CD4-positive, alpha-beta T cell (primary cell): Measurements from ENCODE around the gene C11orf91. TPM values are rescaled to one million over a fixed set of nuclear protein-coding genes. Genes with fewer than 3 reads are reported as not detected.

Source experiments
- ATAC-seq: fragments of 200-7000 bp; cut with Tn5 transposase; one replicate; pipeline ENCODE4 v1.10.0; 2022; ENCODE audit warnings: mild to moderate bottlenecking; ENCODE audit not compliant: poor library complexity
- CTCF ChIA-PET: fragments of 350-600 bp; sonication (Branson Sonifier 250); formaldehyde crosslinking; loops from one replicate; lab custom pipeline; 2021; ENCODE audit warnings: antibody characterized with exemption, inconsistent platforms; lab: Charles Lee
- POLR2A ChIA-PET: fragments of 350-600 bp; sonication (Branson Sonifier 250); formaldehyde crosslinking; loops from one replicate; lab custom pipeline; 2021; ENCODE audit warnings: antibody characterized with exemption, inconsistent platforms; lab: Charles Lee
- DNase-seq, 14 experiments: peaks; one replicate each; pipeline ENCODE4 v3.0.0-alpha.2; 2013 to 2020; ENCODE audit warnings: mixed read lengths in 2 of 14
- H3K27ac ChIP-seq, 2 donors: one replicate each; pipeline versions ENCODE4 v1.5.1 to v1.7.0; 2013; ENCODE audit warnings: low read length in 2 of 2, low read depth in 1 of 2, mild to moderate bottlenecking in 1 of 2
- H3K27me3 ChIP-seq, 2 experiments: 1 replicate in 1 of 2; 2 replicates in 1 of 2; pipeline versions ENCODE4 v1.6.1 to v1.7.0; 2013; ENCODE audit warnings: low read length in 2 of 2, control low read depth in 1 of 2, mild to moderate bottlenecking in 1 of 2, moderate library complexity in 1 of 2; ENCODE audit not compliant: insufficient read depth in 2 of 2, control insufficient read depth in 1 of 2
- H3K36me3 ChIP-seq: one replicate; pipeline ENCODE4 v1.6.1; 2013; ENCODE audit warnings: low read length, control low read depth; ENCODE audit not compliant: insufficient read depth
- H3K4me1 ChIP-seq: one replicate; pipeline ENCODE4 v1.6.1; 2013; ENCODE audit warnings: low read length, control low read depth; ENCODE audit not compliant: insufficient read depth
- H3K4me3 ChIP-seq: one replicate; pipeline ENCODE4 v1.5.1; 2013; ENCODE audit warnings: mild to moderate bottlenecking, low read length, moderate library complexity
- H3K9me3 ChIP-seq, 2 experiments: 1 replicate in 1 of 2; 2 replicates in 1 of 2; pipeline versions ENCODE4 v1.6.1 to v1.7.0; 2013; ENCODE audit warnings: low read length in 2 of 2, mild to moderate bottlenecking in 2 of 2, control low read depth in 1 of 2, moderate library complexity in 1 of 2; ENCODE audit not compliant: control insufficient read depth in 1 of 2, insufficient read depth in 1 of 2
- H3K27ac Mint-ChIP-seq: one replicate; pipeline ENCODE4 v1.8.0; 2020; ENCODE audit warnings: mixed read lengths
- H3K27me3 Mint-ChIP-seq: one replicate; pipeline ENCODE4 v1.8.0; 2021; ENCODE audit warnings: mixed read lengths
- H3K36me3 Mint-ChIP-seq: one replicate; pipeline ENCODE4 v1.8.0; 2021; ENCODE audit warnings: low read depth, mixed read lengths
- H3K4me1 Mint-ChIP-seq: one replicate; pipeline ENCODE4 v1.8.0; 2021; ENCODE audit warnings: low read depth, mixed read lengths
- H3K4me3 Mint-ChIP-seq: one replicate; pipeline ENCODE4 v1.8.0; 2020; ENCODE audit warnings: mild to moderate bottlenecking, mixed read lengths
- H3K9me3 Mint-ChIP-seq: one replicate; pipeline ENCODE4 v1.8.0; 2020; ENCODE audit warnings: mixed read lengths
- intact Hi-C, 2 experiments: fragments of 100-400 bp; cut with DNase I in 1 of 2; cut with micrococcal nuclease in 1 of 2; formaldehyde crosslinking; loops; one replicate each; pipeline versions ENCODE4 v1.15.1 to v1.9.0; 2023 to 2025; cut with DNase I, micrococcal nuclease
- total RNA-seq, 174 experiments: library from RNA in 2 of 174; stranded (reverse) in 2 of 174; gene quantifications; one replicate each; pipeline ENCODE4 v1.2.3 and lab custom pipeline; 2021 to 2026
- TF ChIP-seq, protein P1 (sequence below): fragments of 200-600 bp; IDR thresholded peaks from one replicate; pipeline ENCODE4 v1.8.0; 2022; ENCODE audit warnings: antibody characterized with exemption, mild to moderate bottlenecking

The C11orf91 gene
- total RNA-seq, 2 experiments from 2014 or later, result 0.45 TPM; not detected in 1

GRCh38 chr11:33667819-33668467, 32.7 kb downstream of the C11orf91 start:
- H3K9me3 ChIP-seq, result peaks cover 0 to 3% of the 10 kb centered on the region in 2 experiments
- H3K36me3 Mint-ChIP-seq, result no peaks in the 10 kb centered on the region
- CTCF ChIA-PET, result no interaction called here
- H3K4me1 ChIP-seq, result no peaks in the 10 kb centered on the region
- TF ChIP-seq, protein P1, sequence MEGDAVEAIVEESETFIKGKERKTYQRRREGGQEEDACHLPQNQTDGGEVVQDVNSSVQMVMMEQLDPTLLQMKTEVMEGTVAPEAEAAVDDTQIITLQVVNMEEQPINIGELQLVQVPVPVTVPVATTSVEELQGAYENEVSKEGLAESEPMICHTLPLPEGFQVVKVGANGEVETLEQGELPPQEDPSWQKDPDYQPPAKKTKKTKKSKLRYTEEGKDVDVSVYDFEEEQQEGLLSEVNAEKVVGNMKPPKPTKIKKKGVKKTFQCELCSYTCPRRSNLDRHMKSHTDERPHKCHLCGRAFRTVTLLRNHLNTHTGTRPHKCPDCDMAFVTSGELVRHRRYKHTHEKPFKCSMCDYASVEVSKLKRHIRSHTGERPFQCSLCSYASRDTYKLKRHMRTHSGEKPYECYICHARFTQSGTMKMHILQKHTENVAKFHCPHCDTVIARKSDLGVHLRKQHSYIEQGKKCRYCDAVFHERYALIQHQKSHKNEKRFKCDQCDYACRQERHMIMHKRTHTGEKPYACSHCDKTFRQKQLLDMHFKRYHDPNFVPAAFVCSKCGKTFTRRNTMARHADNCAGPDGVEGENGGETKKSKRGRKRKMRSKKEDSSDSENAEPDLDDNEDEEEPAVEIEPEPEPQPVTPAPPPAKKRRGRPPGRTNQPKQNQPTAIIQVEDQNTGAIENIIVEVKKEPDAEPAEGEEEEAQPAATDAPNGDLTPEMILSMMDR, result no peak
- no peak overlapping the region for H3K4me3 ChIP-seq
- no peaks in the 10 kb centered on the region for H3K4me1 Mint-ChIP-seq
- H3K27ac ChIP-seq, result no peak overlapping the region
- DNase-seq (no peak), ATAC-seq (no peak)
- H3K27me3 ChIP-seq, result no peaks in the 10 kb centered on the region
- H3K27me3 Mint-ChIP-seq, result peaks cover 25% of the 10 kb centered on the region
- no peak overlapping the region for H3K4me3 Mint-ChIP-seq
- no peaks in the 10 kb centered on the region for H3K36me3 ChIP-seq
- no peaks in the 10 kb centered on the region for H3K9me3 Mint-ChIP-seq
- POLR2A ChIA-PET, result no interaction called here
- intact Hi-C loops, result no loop called here
- no peak overlapping the region for H3K27ac Mint-ChIP-seq

DNA sequence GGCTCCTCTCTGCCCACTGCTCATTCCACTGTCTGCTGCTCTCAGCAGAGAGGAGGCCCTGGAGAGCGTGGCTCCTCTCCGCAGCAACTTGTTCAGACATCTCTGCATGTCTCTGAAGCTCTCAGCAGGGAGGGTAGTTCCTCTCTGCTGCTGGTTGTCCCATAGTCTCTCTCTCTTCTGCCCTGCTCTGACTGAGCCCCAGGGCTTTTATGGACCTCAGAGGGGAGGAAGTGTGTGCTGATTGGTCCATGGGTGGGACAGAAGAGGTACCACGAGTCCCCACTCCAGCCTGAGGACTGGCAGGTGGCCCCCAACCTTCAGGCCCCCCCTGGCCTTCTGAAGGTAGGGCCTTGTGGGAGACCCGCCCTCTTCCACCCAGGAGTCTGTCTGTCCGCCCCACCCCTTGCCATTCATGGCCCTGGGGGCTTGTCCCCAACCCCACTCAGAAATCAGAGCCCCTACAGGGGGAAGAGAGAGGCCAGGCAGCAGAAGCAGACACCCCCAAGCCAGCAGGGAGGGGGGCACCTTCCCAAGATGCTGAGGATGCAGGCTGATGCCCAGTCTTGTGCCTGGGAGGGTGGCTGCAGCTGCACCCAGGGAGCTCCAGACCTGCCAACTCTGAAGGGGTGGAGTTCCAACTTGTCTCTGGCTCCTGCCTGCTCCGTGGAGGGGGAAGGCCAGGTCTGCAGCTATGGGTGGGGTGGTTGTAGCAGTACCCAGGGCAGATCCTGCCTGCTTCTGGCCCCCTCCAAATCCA, 35.1 kb downstream of the C11orf91 start:
- Histone ChIP-seq H3K4me1 (no peaks in the 10 kb centered on the region), H3K36me3 (no peaks in the 10 kb centered on the region), H3K9me3 (peaks cover 0 to 3% of the 10 kb centered on the region in 2 experiments), H3K4me3 (no peak overlapping the region), H3K27ac (no peak overlapping the region), H3K27me3 (no peaks in the 10 kb centered on the region)
- H3K27me3 Mint-ChIP-seq, result peaks cover 20% of the 10 kb centered on the region
- H3K4me3 Mint-ChIP-seq, result no peak overlapping the region
- TF ChIP-seq, protein P1, result no peak
- intact Hi-C loops, result no loop called here
- no peaks in the 10 kb centered on the region for H3K36me3 Mint-ChIP-seq
- no peaks in the 10 kb centered on the region for H3K9me3 Mint-ChIP-seq
- no peak for ATAC-seq
- CTCF ChIA-PET, result no interaction called here
- POLR2A ChIA-PET, result no interaction called here
- H3K4me1 Mint-ChIP-seq, result no peaks in the 10 kb centered on the region
- no peak for DNase-seq
- H3K27ac Mint-ChIP-seq, result no peak overlapping the region

DNA sequence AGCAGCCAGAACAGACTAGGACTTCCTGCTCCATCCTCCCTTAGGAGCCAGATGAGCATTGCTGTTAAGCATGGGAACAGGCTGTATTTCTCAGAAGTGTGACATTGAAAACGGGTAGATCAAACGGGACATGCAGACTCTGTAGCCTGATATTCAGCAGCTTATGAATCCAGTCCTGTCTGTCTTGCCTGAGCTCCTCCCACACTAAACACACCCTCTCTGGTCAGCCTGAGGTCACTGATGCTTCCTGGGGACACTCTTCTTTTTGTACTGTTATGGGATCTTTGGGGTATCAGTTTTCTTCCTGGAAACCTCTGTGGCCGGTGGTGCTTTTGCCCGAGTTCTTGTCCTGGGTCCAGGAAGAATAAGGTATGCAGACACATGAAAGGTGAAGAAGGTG, 35.8 kb downstream of the C11orf91 start:
- TF ChIP-seq, protein P1, result no peak
- CTCF ChIA-PET, result no interaction called here
- peaks cover 0 to 3% of the 10 kb centered on the region in 2 experiments for H3K9me3 ChIP-seq
- ATAC-seq (no peak), DNase-seq (no peak)
- POLR2A ChIA-PET, result no interaction called here
- H3K27me3 ChIP-seq, result no peaks in the 10 kb centered on the region
- Mint-ChIP-seq H3K27me3 (peaks cover 20% of the 10 kb centered on the region), H3K9me3 (no peaks in the 10 kb centered on the region), H3K4me3 (no peak overlapping the region), H3K4me1 (no peaks in the 10 kb centered on the region), H3K36me3 (no peaks in the 10 kb centered on the region), H3K27ac (no peak overlapping the region)
- no peaks in the 10 kb centered on the region for H3K4me1 ChIP-seq
- H3K4me3 ChIP-seq, result no peak overlapping the region
- H3K27ac ChIP-seq, result no peak overlapping the region
- H3K36me3 ChIP-seq, result no peaks in the 10 kb centered on the region
- intact Hi-C loops, result no loop called here
